GM23248 (cell line): ENCODE measurements around the gene PKLR. TPM values are rescaled to one million over a fixed set of nuclear protein-coding genes. Genes with fewer than 3 reads are reported as not detected.

Experiments
- DNase-seq: peaks from one replicate; pipeline ENCODE4 v3.0.0-alpha.2; 2015
- H2AFZ ChIP-seq: fragments of 200-600 bp; sonication (generic); 2 replicates; pipeline ENCODE4 v1.6.1; 2016; ENCODE audit warnings: antibody characterized with exemption
- H3F3A ChIP-seq: fragments of 200-600 bp; sonication (generic); 2 replicates; pipeline ENCODE4 v1.6.1; 2016; ENCODE audit warnings: mild to moderate bottlenecking, antibody characterized with exemption, mixed run types; ENCODE audit not compliant: insufficient read depth
- H3K27ac ChIP-seq: fragments of 200-600 bp; sonication (generic); 2 replicates; pipeline ENCODE4 v1.5.1; 2016; ENCODE audit warnings: mild to moderate bottlenecking
- H3K27me3 ChIP-seq: fragments of 200-600 bp; sonication (generic); replicated peaks from 2 replicates; pipeline ENCODE4 v1.6.1; 2016; ENCODE audit warnings: mild to moderate bottlenecking; ENCODE audit not compliant: insufficient read depth
- H3K36me3 ChIP-seq: fragments of 200-600 bp; sonication (generic); 2 replicates; pipeline ENCODE4 v1.6.1; 2016; ENCODE audit warnings: low read depth, mild to moderate bottlenecking
- H3K4me1 ChIP-seq: fragments of 200-600 bp; sonication (generic); 2 replicates; pipeline ENCODE4 v1.6.1; 2016; ENCODE audit warnings: mild to moderate bottlenecking; ENCODE audit not compliant: insufficient read depth
- H3K4me2 ChIP-seq: fragments of 200-600 bp; sonication (generic); one replicate; pipeline ENCODE4 v1.6.1; 2016; ENCODE audit warnings: mild to moderate bottlenecking; ENCODE audit not compliant: unreplicated experiment
- H3K4me3 ChIP-seq: fragments of 200-600 bp; sonication (generic); 2 replicates; pipeline ENCODE4 v1.5.1; 2016; ENCODE audit warnings: mild to moderate bottlenecking
- H3K79me2 ChIP-seq: fragments of 200-600 bp; sonication (generic); 2 replicates; pipeline ENCODE4 v1.6.1; 2016; ENCODE audit warnings: mild to moderate bottlenecking; ENCODE audit not compliant: insufficient read depth
- H3K9ac ChIP-seq: fragments of 200-600 bp; sonication (generic); 2 replicates; pipeline ENCODE4 v1.6.1; 2016; ENCODE audit warnings: mild to moderate bottlenecking
- H3K9me2 ChIP-seq: fragments of 200-600 bp; sonication (generic); 2 replicates; pipeline ENCODE4 v1.6.1; 2016; ENCODE audit warnings: mixed run types, mild to moderate bottlenecking, moderate library complexity; ENCODE audit not compliant: insufficient read depth
- H3K9me3 ChIP-seq: fragments of 200-600 bp; sonication (generic); one replicate; pipeline ENCODE4 v1.6.1; 2017; ENCODE audit warnings: low read depth
- H4K20me1 ChIP-seq: fragments of 200-600 bp; sonication (generic); 2 replicates; pipeline ENCODE4 v1.6.0; 2016; ENCODE audit not compliant: insufficient read depth
- EZH2 ChIP-seq: fragments of 200-600 bp; sonication (generic); IDR thresholded peaks from 2 replicates; pipeline ENCODE4 v1.6.1; 2018; ENCODE audit warnings: antibody characterized with exemption, mild to moderate bottlenecking; ENCODE audit not compliant: insufficient read depth, poor library complexity, severe bottlenecking
- EZH2phosphoT487 ChIP-seq: fragments of 200-600 bp; sonication (generic); IDR thresholded peaks from 2 replicates; pipeline ENCODE4 v1.6.1; 2018; ENCODE audit warnings: antibody characterized with exemption, moderate library complexity, mild to moderate bottlenecking, low read depth; ENCODE audit not compliant: insufficient read depth
- WGBS, 2 experiments: methylation state at CpG; one replicate each; pipeline ENCODE4 v1.1.6; 2015 to 2017; ENCODE audit warnings: low lambda C conversion rate in 2 of 2, low coverage in 1 of 2; ENCODE audit errors: missing lambda C conversion rate in 2 of 2; 5-methylcytosine and 5-hydroxymethylcytosine counted together
- in situ Hi-C: fragments of 300-500 bp; cut with MboI; formaldehyde crosslinking; loops from 2 replicates; pipeline ENCODE4 v1.15.0; 2020
- polyA plus RNA-seq: library from polyadenylated mRNA; unstranded; fragments of >200 nt; fragmentation: Nextera tagmentation; extraction: Ambion mirVana; gene quantifications from 2 replicates; pipeline ENCODE4 v1.2.1, GENCODE V29; 2016
- total RNA-seq: library from RNA; depleted of rRNA; stranded (reverse); fragments of >200 nt; shearing (Covaris generic); gene quantifications from 2 replicates; pipeline ENCODE4 v1.2.3, GENCODE V29; 2014

Gene PKLR
- total and polyA plus RNA-seq, 2 experiments from 2014 or later: not detected

GRCh38 chr1:155325603-155325893 lies 24.3 kb upstream of the PKLR start:
- Histone ChIP-seq H3K27me3 (no peaks in the 10 kb centered on the region), H3K4me1 (peaks cover 12% of the 10 kb centered on the region), H3F3A (peaks cover 4% of the 10 kb centered on the region), H3K79me2 (peaks cover 50% of the 10 kb centered on the region), H2AFZ (no peak overlapping the region), H3K9me2 (no peaks in the 10 kb centered on the region), H3K9me3 (no peaks in the 10 kb centered on the region), H3K4me2 (peak overlapping the region; percentile 99), H3K27ac (no peak overlapping the region), H3K36me3 (peaks cover 10% of the 10 kb centered on the region), H3K9ac (peak overlapping the region; percentile 83), H4K20me1 (no peaks in the 10 kb centered on the region), H3K4me3 (peak overlapping the region; percentile 89)
- TF ChIP-seq EZH2phosphoT487 (no peak), EZH2 (no peak)
- DNase-seq: no peak
- WGBS, 2 experiments: 28 to 35% methylated on average over 6 of the region's 6 CpGs
- in situ Hi-C loops: no loop called here

GRCh38 chr1:155324717-155325602 lies 23.7 kb upstream of the PKLR start:
- Histone ChIP-seq H3K27me3 (no peaks in the 10 kb centered on the region), H3K79me2 (peaks cover 50% of the 10 kb centered on the region), H3K9me3 (no peaks in the 10 kb centered on the region), H3K9ac (peak overlapping the region; percentile 83), H3K27ac (peak overlapping the region; percentile 76), H3K4me2 (peak overlapping the region; percentile 99), H3F3A (peaks cover 4% of the 10 kb centered on the region), H2AFZ (peak overlapping the region; percentile 86), H3K4me3 (peak overlapping the region; percentile 89), H3K4me1 (peaks cover 12% of the 10 kb centered on the region), H3K9me2 (no peaks in the 10 kb centered on the region), H4K20me1 (no peaks in the 10 kb centered on the region), H3K36me3 (peaks cover 5% of the 10 kb centered on the region)
- in situ Hi-C loops: no loop called here
- peak; percentile 81 for DNase-seq
- TF ChIP-seq EZH2phosphoT487: no peak
- TF ChIP-seq EZH2: no peak
- 4 to 6% methylated on average over 58 to 59 of the region's 59 CpGs for WGBS, 2 experiments

- H3K79me2 ChIP-seq: peaks cover 50% of the 10 kb centered on the region
- WGBS, 2 experiments: 1% methylated on average over 30 to 43 of the region's 44 CpGs
- H3K27ac ChIP-seq: peak overlapping the region; percentile 76
- no peaks in the 10 kb centered on the region for H3K9me3 ChIP-seq
- in situ Hi-C loops: no loop called here
- peak overlapping the region; percentile 83 for H3K9ac ChIP-seq
- no peak for TF ChIP-seq EZH2phosphoT487
- TF ChIP-seq EZH2: no peak
- peaks cover 12% of the 10 kb centered on the region for H3K4me1 ChIP-seq
- peak overlapping the region; percentile 99 for H3K4me2 ChIP-seq
- H3K4me3 ChIP-seq: peak overlapping the region; percentile 89
- H4K20me1 ChIP-seq: no peaks in the 10 kb centered on the region
- no peaks in the 10 kb centered on the region for H3K27me3 ChIP-seq
- peaks cover 5% of the 10 kb centered on the region for H3F3A ChIP-seq
- H3K9me2 ChIP-seq: no peaks in the 10 kb centered on the region
- DNase-seq: peak; percentile 98
- H2AFZ ChIP-seq: peak overlapping the region; percentile 86
- H3K36me3 ChIP-seq: peaks cover 4% of the 10 kb centered on the region; the same call in 1 of the 2 replicates
These were observed 22.9 kb upstream of the PKLR start for GRCh38 chr1:155324037-155324716.

- H2AFZ ChIP-seq: peak overlapping the region; percentile 86
These were observed 22.4 kb upstream of the PKLR start for GRCh38 chr1:155323729-155324036.

More at GRCh38 chr1:155323729-155324036, 22.4 kb upstream of the PKLR start:
- H3K9me2 ChIP-seq: no peaks in the 10 kb centered on the region
- H3K79me2 ChIP-seq: peaks cover 48% of the 10 kb centered on the region
- peak overlapping the region; percentile 99 for H3K4me2 ChIP-seq
- H4K20me1 ChIP-seq: no peaks in the 10 kb centered on the region
- no peaks in the 10 kb centered on the region for H3K9me3 ChIP-seq
- TF ChIP-seq EZH2phosphoT487: no peak
- TF ChIP-seq EZH2: no peak
- peaks cover 12% of the 10 kb centered on the region for H3K4me1 ChIP-seq
- H3K4me3 ChIP-seq: peak overlapping the region; percentile 89
- peak overlapping the region; percentile 83 for H3K9ac ChIP-seq
- peak overlapping the region; percentile 76 for H3K27ac ChIP-seq
- 0 to 2% methylated on average over 19 to 29 of the region's 29 CpGs for WGBS, 2 experiments
- peaks cover 8% of the 10 kb centered on the region for H3F3A ChIP-seq
- in situ Hi-C loops: no loop called here
- DNase-seq: peak; percentile 96
- peaks cover 4% of the 10 kb centered on the region; the same call in 1 of the 2 replicates for H3K36me3 ChIP-seq
- no peaks in the 10 kb centered on the region for H3K27me3 ChIP-seq
